Activated CD4-positive, alpha-beta T cell treated with anti-CD3 and anti-CD28 coated beads, Interleukin-2, amount 10 ng/mL, durations not matched to agents 7 days and 5 days (primary cell): ENCODE results near the gene HIC1. TPM values are rescaled to one million over a fixed set of nuclear protein-coding genes. Genes with fewer than 3 reads are reported as not detected.
A peak's percentile ranks its signal among the peaks of the same experiment; 100 is the strongest.

Experiments used
- CTCF ChIA-PET: fragments of 350-600 bp; sonication (Branson Sonifier 250); formaldehyde crosslinking; loops from one replicate; lab custom pipeline; 2021; ENCODE audit warnings: antibody characterized with exemption; lab: Charles Lee
- POLR2A ChIA-PET: fragments of 350-600 bp; sonication (Branson Sonifier 250); formaldehyde crosslinking; loops from one replicate; lab custom pipeline; 2021; ENCODE audit warnings: antibody characterized with exemption; lab: Charles Lee
- DNase-seq: peaks from one replicate; pipeline ENCODE4 v3.0.0-alpha.2; 2020
- H3K27ac Mint-ChIP-seq: one replicate; pipeline ENCODE4 v1.8.0; 2021; ENCODE audit warnings: mild to moderate bottlenecking, moderate library complexity, mixed read lengths
- H3K27me3 Mint-ChIP-seq: one replicate; pipeline ENCODE4 v1.8.0; 2021; ENCODE audit warnings: mixed read lengths
- H3K36me3 Mint-ChIP-seq: one replicate; pipeline ENCODE4 v1.8.0; 2021; ENCODE audit warnings: low read depth, mixed read lengths
- H3K4me1 Mint-ChIP-seq: one replicate; pipeline ENCODE4 v1.8.0; 2021; ENCODE audit warnings: mixed read lengths
- H3K4me3 Mint-ChIP-seq: one replicate; pipeline ENCODE4 v1.8.0; 2021; ENCODE audit warnings: mild to moderate bottlenecking, moderate library complexity, mixed read lengths
- H3K9me3 Mint-ChIP-seq: one replicate; pipeline ENCODE4 v1.8.0; 2021; ENCODE audit warnings: mixed read lengths
- total RNA-seq, 2 experiments: library from RNA; stranded (reverse); gene quantifications; one replicate each; pipeline ENCODE4 v1.2.3, GENCODE V29; 2021

Gene HIC1
- total RNA-seq, 2 experiments from 2014 or later = 29.0 to 31.0 TPM

- Mint-ChIP-seq H3K27ac (no peak overlapping the region), H3K36me3 (peaks cover 61% of the 10 kb centered on the region), H3K27me3 (no peaks in the 10 kb centered on the region), H3K4me1 (peaks cover 65% of the 10 kb centered on the region), H3K9me3 (no peaks in the 10 kb centered on the region), H3K4me3 (no peak overlapping the region)
- ChIA-PET POLR2A (interaction anchor here (0.6 kb wide), 1 partner anchor 25 kb away, joined by 5 read pairs; no protein-coding TSS in a partner anchor), CTCF (interaction anchor here (1.1 to 8.9 kb wide), 4 partner anchors 11 to 203 kb away, joined by 3 to 110 read pairs (median 28); partner anchors contain the start of gene HIC1)
- DNase-seq = no peak
These were observed 12.2 kb downstream of the HIC1 start for GRCh38 chr17:2067048-2067561.

- Mint-ChIP-seq H3K4me3 (no peak overlapping the region), H3K27ac (no peak overlapping the region), H3K9me3 (no peaks in the 10 kb centered on the region), H3K4me1 (peaks cover 69% of the 10 kb centered on the region), H3K27me3 (no peaks in the 10 kb centered on the region), H3K36me3 (peaks cover 63% of the 10 kb centered on the region)
- ChIA-PET POLR2A (interaction anchor here (0.6 kb wide), 1 partner anchor 24 kb away, joined by 5 read pairs; no protein-coding TSS in a partner anchor), CTCF (interaction anchor here (1.1 to 8.9 kb wide), 4 partner anchors 11 to 202 kb away, joined by 3 to 110 read pairs (median 28); partner anchors contain the start of gene HIC1)
- DNase-seq = no peak
These were observed 12.7 kb downstream of the HIC1 start for GRCh38 chr17:2067608-2068024.

GRCh38 chr17:2068031-2068518 lies 13.2 kb downstream of the HIC1 start:
- Mint-ChIP-seq H3K4me1 (peaks cover 68% of the 10 kb centered on the region), H3K36me3 (peaks cover 64% of the 10 kb centered on the region)

GRCh38 chr17:2068519-2069051 lies 13.7 kb downstream of the HIC1 start:
- DNase-seq = no peak
- POLR2A ChIA-PET = interaction anchor here (0.6 kb wide), 2 partner anchors 21 to 1628 kb away, joined by 3 to 4 read pairs; partner anchors contain the start of gene P2RX5
- H3K4me3 Mint-ChIP-seq = no peak overlapping the region
- no peaks in the 10 kb centered on the region for H3K27me3 Mint-ChIP-seq
- CTCF ChIA-PET = interaction anchor here (0.7 to 8.9 kb wide), 11 partner anchors 12 to 347 kb away, joined by 3 to 110 read pairs (median 4); partner anchors contain the start of gene HIC1
- peak overlapping the region; percentile 55 for H3K27ac Mint-ChIP-seq
- no peaks in the 10 kb centered on the region for H3K9me3 Mint-ChIP-seq
- peaks cover 60% of the 10 kb centered on the region for H3K36me3 Mint-ChIP-seq
- H3K4me1 Mint-ChIP-seq = peaks cover 67% of the 10 kb centered on the region

More at GRCh38 chr17:2068031-2068518, 13.2 kb downstream of the HIC1 start:
- ChIA-PET POLR2A (no interaction called here), CTCF (interaction anchor here (1.1 to 8.9 kb wide), 4 partner anchors 12 to 202 kb away, joined by 3 to 110 read pairs (median 28); partner anchors contain the start of gene HIC1)
- H3K27ac Mint-ChIP-seq = no peak overlapping the region
- no peaks in the 10 kb centered on the region for H3K27me3 Mint-ChIP-seq
- no peak for DNase-seq
- no peaks in the 10 kb centered on the region for H3K9me3 Mint-ChIP-seq
- no peak overlapping the region for H3K4me3 Mint-ChIP-seq

- Mint-ChIP-seq H3K27ac (peak overlapping the region; percentile 74), H3K27me3 (no peaks in the 10 kb centered on the region), H3K9me3 (no peaks in the 10 kb centered on the region), H3K4me3 (no peak overlapping the region), H3K4me1 (peaks cover 65% of the 10 kb centered on the region), H3K36me3 (peaks cover 51% of the 10 kb centered on the region)
- peak; percentile 76 for DNase-seq
- ChIA-PET POLR2A (interaction anchor here (0.7 to 0.9 kb wide), 2 partner anchors 24 to 183 kb away, joined by 3 to 4 read pairs; no protein-coding TSS in a partner anchor), CTCF (interaction anchor here (0.8 to 8.9 kb wide), 13 partner anchors 12 to 212 kb away, joined by 3 to 110 read pairs (median 4); partner anchors contain the start of gene HIC1)
These were observed 15.5 kb downstream of the HIC1 start for GRCh38 chr17:2070241-2071023.

GRCh38 chr17:2071024-2071385 lies 16.1 kb downstream of the HIC1 start:
- Mint-ChIP-seq H3K9me3 (no peaks in the 10 kb centered on the region), H3K36me3 (peaks cover 52% of the 10 kb centered on the region), H3K4me3 (no peak overlapping the region), H3K27me3 (no peaks in the 10 kb centered on the region), H3K4me1 (peaks cover 66% of the 10 kb centered on the region), H3K27ac (peak overlapping the region; percentile 74)
- ChIA-PET POLR2A (interaction anchor here (0.7 to 0.9 kb wide), 2 partner anchors 24 to 183 kb away, joined by 3 to 4 read pairs; no protein-coding TSS in a partner anchor), CTCF (interaction anchor here (0.6 to 8.9 kb wide), 12 partner anchors 11 to 212 kb away, joined by 3 to 110 read pairs (median 4); partner anchors contain the start of gene HIC1)
- no peak for DNase-seq

- no peak for DNase-seq
- CTCF ChIA-PET = interaction anchor here (0.6 to 8.9 kb wide), 12 partner anchors 10 to 211 kb away, joined by 3 to 110 read pairs (median 4); partner anchors contain the start of gene HIC1
- H3K4me3 Mint-ChIP-seq = no peak overlapping the region
- POLR2A ChIA-PET = no interaction called here
- H3K27me3 Mint-ChIP-seq = no peaks in the 10 kb centered on the region
- H3K36me3 Mint-ChIP-seq = peaks cover 54% of the 10 kb centered on the region
- peaks cover 64% of the 10 kb centered on the region for H3K4me1 Mint-ChIP-seq
- peak overlapping the region; percentile 74 for H3K27ac Mint-ChIP-seq
- no peaks in the 10 kb centered on the region for H3K9me3 Mint-ChIP-seq
These were observed 16.8 kb downstream of the HIC1 start for GRCh38 chr17:2071455-2072281.

GRCh38 chr17:2074919-2075318 lies 20.0 kb downstream of the HIC1 start:
- Mint-ChIP-seq H3K4me1 (peaks cover 34% of the 10 kb centered on the region), H3K27ac (no peak overlapping the region), H3K9me3 (no peaks in the 10 kb centered on the region), H3K36me3 (peaks cover 57% of the 10 kb centered on the region), H3K27me3 (no peaks in the 10 kb centered on the region), H3K4me3 (no peak overlapping the region)
- DNase-seq = no peak
- CTCF ChIA-PET = interaction anchor here (1.2 to 2.8 kb wide), 6 partner anchors 10 to 170 kb away, joined by 3 to 13 read pairs (median 4); partner anchors contain the start of gene HIC1
- POLR2A ChIA-PET = no interaction called here

GRCh38 chr17:2075336-2076086 lies 20.6 kb downstream of the HIC1 start:
- Mint-ChIP-seq H3K27ac (no peak overlapping the region), H3K36me3 (peaks cover 58% of the 10 kb centered on the region), H3K9me3 (no peaks in the 10 kb centered on the region), H3K4me3 (no peak overlapping the region), H3K4me1 (peaks cover 28% of the 10 kb centered on the region), H3K27me3 (no peaks in the 10 kb centered on the region)
- no peak for DNase-seq
- POLR2A ChIA-PET = no interaction called here
- CTCF ChIA-PET = interaction anchor here (0.7 to 2.8 kb wide), 7 partner anchors 9 to 170 kb away, joined by 3 to 13 read pairs (median 4); partner anchors contain the start of gene HIC1

- ChIA-PET POLR2A (no interaction called here), CTCF (interaction anchor here (1.1 to 2.8 kb wide), 4 partner anchors 9 to 169 kb away, joined by 3 to 13 read pairs (median 4); partner anchors contain the start of gene HIC1)
- Mint-ChIP-seq H3K27ac (no peak overlapping the region), H3K9me3 (no peaks in the 10 kb centered on the region), H3K36me3 (peaks cover 57% of the 10 kb centered on the region), H3K4me3 (no peak overlapping the region), H3K4me1 (peaks cover 25% of the 10 kb centered on the region), H3K27me3 (no peaks in the 10 kb centered on the region)
- DNase-seq = no peak
These were observed 21.4 kb downstream of the HIC1 start for GRCh38 chr17:2076087-2076984.
